Uterus (tissue), 4 donors: Measurements from ENCODE around the gene GPRC5D. TPM values are rescaled to one million over a fixed set of nuclear protein-coding genes. Genes with fewer than 3 reads are reported as not detected.

ENCODE experiments used
- DNase-seq, 2 donors: peaks; one replicate each; pipeline ENCODE4 v3.0.0-alpha.2; 2019 to 2020
- H3K27ac ChIP-seq, 2 donors: fragments of 200-600 bp; sonication (generic); 1 replicate in 1 of 2; 2 replicates in 1 of 2; pipeline ENCODE4 v1.5.1; 2016 to 2018
- H3K27me3 ChIP-seq, 2 donors: fragments of 200-600 bp; sonication (generic); one replicate each; pipeline ENCODE4 v1.5.1; 2018 to 2019; ENCODE audit warnings: control low read depth in 1 of 2
- H3K36me3 ChIP-seq, 2 donors: fragments of 200-600 bp; sonication (generic); one replicate each; pipeline ENCODE4 v1.5.1; 2019; ENCODE audit warnings: control low read depth in 1 of 2
- H3K4me1 ChIP-seq, 2 donors: fragments of 200-600 bp; sonication (generic); one replicate each; pipeline ENCODE4 v1.5.1; 2018 to 2019; ENCODE audit warnings: control low read depth in 1 of 2
- H3K4me3 ChIP-seq, 2 donors: fragments of 200-600 bp; sonication (generic); 1 replicate in 1 of 2; 2 replicates in 1 of 2; pipeline ENCODE4 v1.5.1; 2018 to 2019; ENCODE audit warnings: mild to moderate bottlenecking in 1 of 2
- H3K9me3 ChIP-seq, 2 donors: fragments of 200-600 bp; sonication (generic); one replicate each; pipeline ENCODE4 v1.5.1; 2019; ENCODE audit warnings: control low read depth in 1 of 2
- POLR2A ChIP-seq, 2 donors: fragments of 450-650 bp; IDR thresholded peaks; one replicate each; pipeline ENCODE4 v1.6.1; 2016; ENCODE audit warnings: antibody characterized with exemption in 2 of 2, mild to moderate bottlenecking in 1 of 2, moderate library complexity in 1 of 2
- intact Hi-C: fragments of 100-400 bp; cut with DNase I; formaldehyde crosslinking; loops from one replicate; pipeline ENCODE4 v1.15.1; 2023; ENCODE audit warnings: low total_unique reads
- total RNA-seq, 4 donors: library from RNA; depleted of rRNA in 3 of 4; stranded (reverse); fragments of >200 nt in 3 of 4; gene quantifications; one replicate each; pipeline versions ENCODE4 v1.1.0 to v1.2.4, GENCODE V29; 2014 to 2023
- TF ChIP-seq, protein P1 (sequence below), 4 experiments: fragments of 200-600 bp in 2 of 4; fragments of 450-650 bp in 2 of 4; sonication (generic) in 2 of 4; IDR thresholded peaks; one replicate each; pipeline ENCODE4 v1.5.1; 2016 to 2019; ENCODE audit warnings: antibody characterized with exemption in 4 of 4, mild to moderate bottlenecking in 2 of 4, moderate library complexity in 1 of 4
- donor health status: DM: yes; HTN: yes; CAD: no.

Gene GPRC5D
- total RNA-seq, 4 donors from 2014 or later = not detected

DNA sequence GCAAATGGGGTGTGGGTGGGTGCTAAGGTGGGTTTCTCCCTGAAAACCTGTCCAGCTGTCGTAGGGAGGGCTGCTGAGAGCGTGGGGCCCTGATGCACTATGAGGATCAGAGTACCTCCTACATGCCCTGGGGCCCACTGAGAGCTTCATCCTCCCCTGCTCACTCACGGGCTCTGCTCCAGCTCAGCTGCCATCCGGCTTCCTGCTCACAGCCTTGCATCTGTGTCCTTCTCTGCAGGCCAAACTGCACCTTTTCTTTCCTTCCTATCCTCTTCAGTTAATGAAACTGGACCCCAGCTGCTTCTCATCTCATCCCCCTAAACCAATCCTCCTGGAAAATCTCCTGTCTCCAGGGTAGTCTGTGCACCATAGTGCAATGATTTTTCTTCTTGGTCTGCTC lies 22.2 kb upstream of the GPRC5D start:
- no peaks in the 10 kb centered on the region for H3K36me3 ChIP-seq
- intact Hi-C loops = no loop called here
- no peak for TF ChIP-seq POLR2A (IDR thresholded peaks at IDR 0.05)
- H3K27me3 ChIP-seq = no peaks in the 10 kb centered on the region
- no peaks in the 10 kb centered on the region for H3K9me3 ChIP-seq
- H3K4me3 ChIP-seq = no peak overlapping the region
- no peak for DNase-seq
- peaks cover 0 to 1% of the 10 kb centered on the region in 2 donors for H3K4me1 ChIP-seq
- no peak overlapping the region for H3K27ac ChIP-seq

DNA sequence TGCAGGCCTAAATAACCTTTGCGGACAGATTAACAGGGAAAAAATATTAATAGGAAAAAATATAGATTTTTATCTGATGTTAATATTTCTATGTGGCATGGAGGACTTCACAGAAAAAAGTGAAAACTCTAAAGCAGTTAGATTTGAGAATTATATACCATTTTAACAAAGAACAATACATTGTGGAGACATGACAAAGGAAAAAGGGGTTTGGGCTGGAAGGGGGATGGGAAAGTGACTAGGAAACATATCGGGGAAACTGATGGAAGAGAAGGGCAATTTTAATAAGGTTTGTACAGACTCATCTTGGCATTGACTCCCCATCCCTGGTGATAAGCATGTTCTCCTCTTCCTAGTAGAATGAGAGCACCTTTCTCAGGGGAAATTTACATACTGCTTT lies 21.0 kb upstream of the GPRC5D start:
- Histone ChIP-seq H3K4me1 (no peaks in the 10 kb centered on the region), H3K4me3 (no peak overlapping the region), H3K9me3 (no peaks in the 10 kb centered on the region), H3K27ac (no peak overlapping the region), H3K27me3 (no peaks in the 10 kb centered on the region), H3K36me3 (no peaks in the 10 kb centered on the region)
- TF ChIP-seq, protein P1, sequence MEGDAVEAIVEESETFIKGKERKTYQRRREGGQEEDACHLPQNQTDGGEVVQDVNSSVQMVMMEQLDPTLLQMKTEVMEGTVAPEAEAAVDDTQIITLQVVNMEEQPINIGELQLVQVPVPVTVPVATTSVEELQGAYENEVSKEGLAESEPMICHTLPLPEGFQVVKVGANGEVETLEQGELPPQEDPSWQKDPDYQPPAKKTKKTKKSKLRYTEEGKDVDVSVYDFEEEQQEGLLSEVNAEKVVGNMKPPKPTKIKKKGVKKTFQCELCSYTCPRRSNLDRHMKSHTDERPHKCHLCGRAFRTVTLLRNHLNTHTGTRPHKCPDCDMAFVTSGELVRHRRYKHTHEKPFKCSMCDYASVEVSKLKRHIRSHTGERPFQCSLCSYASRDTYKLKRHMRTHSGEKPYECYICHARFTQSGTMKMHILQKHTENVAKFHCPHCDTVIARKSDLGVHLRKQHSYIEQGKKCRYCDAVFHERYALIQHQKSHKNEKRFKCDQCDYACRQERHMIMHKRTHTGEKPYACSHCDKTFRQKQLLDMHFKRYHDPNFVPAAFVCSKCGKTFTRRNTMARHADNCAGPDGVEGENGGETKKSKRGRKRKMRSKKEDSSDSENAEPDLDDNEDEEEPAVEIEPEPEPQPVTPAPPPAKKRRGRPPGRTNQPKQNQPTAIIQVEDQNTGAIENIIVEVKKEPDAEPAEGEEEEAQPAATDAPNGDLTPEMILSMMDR (IDR thresholded peaks at IDR 0.05) = no peak
- no peak for TF ChIP-seq POLR2A (IDR thresholded peaks at IDR 0.05)
- DNase-seq = no peak
- intact Hi-C loops = no loop called here

DNA sequence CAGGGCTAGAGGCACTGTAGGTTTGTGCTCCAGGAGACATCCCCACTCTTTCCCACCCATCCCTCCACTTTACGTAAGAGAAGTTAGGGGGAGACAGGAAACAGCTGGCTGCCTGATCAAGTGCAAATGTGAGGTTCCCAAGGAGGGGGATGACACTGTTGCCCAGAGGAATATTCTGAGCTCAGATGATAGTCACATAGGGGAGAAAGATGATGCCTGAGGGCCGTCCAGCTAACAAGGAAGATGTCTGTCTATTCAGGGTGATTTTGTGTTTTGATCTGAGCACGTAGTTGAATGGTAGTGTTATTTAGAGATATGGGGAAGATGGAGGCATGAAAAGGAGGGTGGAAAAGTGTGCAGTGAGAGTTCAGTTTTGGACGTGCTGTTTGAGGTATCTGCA lies 13.9 kb upstream of the GPRC5D start:
- Histone ChIP-seq H3K27me3 (no peaks in the 10 kb centered on the region), H3K4me1 (no peaks in the 10 kb centered on the region), H3K4me3 (no peak overlapping the region), H3K27ac (no peak overlapping the region), H3K9me3 (no peaks in the 10 kb centered on the region), H3K36me3 (no peaks in the 10 kb centered on the region)
- intact Hi-C loops = no loop called here
- DNase-seq = no peak
- TF ChIP-seq POLR2A (IDR thresholded peaks at IDR 0.05) = no peak
- TF ChIP-seq, protein P1 (IDR thresholded peaks at IDR 0.05) = no peak

DNA sequence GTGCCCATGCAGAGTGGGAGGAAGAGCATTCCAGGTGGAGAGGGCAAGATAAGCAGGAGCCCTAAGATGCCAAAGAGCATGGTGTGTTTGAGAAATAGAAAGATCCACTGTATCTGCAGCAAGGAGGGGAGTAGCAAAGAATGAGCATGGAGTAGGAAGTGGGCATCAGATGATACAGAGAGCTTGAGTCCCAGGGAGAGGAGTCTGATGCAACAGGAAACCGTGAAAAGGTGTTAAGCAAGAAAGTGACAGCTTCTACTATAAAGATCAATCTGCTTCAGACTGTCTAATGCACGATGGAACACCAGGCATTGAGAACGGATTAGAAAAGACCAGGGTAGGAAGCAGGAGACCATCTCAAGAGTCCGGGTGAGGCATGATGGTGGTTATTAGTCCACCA lies 12.3 kb upstream of the GPRC5D start:
- TF ChIP-seq POLR2A (IDR thresholded peaks at IDR 0.05) = no peak
- TF ChIP-seq, protein P1 (IDR thresholded peaks at IDR 0.05) = no peak
- no peak for DNase-seq
- Histone ChIP-seq H3K4me1 (no peaks in the 10 kb centered on the region), H3K36me3 (no peaks in the 10 kb centered on the region), H3K4me3 (no peak overlapping the region), H3K9me3 (no peaks in the 10 kb centered on the region), H3K27me3 (no peaks in the 10 kb centered on the region), H3K27ac (no peak overlapping the region)
- intact Hi-C loops = no loop called here

DNA sequence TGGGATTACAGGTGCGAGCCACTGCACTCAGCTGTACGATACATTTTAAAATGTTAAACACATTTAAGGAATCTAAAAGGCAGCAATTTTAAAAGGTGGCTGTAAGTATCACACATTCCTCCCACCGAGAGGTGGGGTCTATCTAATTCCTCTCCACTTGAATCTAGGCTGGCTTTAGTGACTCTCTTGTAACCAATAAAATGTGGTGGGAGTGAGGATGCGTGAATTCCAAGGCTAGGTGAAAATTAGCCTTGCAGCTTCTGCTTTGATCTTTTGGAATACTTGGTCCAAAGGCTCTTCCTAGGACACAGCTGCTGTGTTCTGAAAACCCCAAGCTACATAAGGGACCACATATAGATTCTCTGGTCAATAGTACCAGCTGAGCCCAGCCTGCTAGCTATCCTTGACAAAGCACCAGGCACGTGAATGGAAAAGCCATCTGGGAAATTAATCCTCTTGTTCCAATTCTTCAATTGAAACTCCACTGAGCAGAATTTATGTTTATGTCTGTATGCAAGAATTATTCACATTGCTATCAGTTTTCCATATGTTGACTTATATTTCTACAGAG lies 8.8 kb upstream of the GPRC5D start:
- Histone ChIP-seq H3K4me3 (no peak overlapping the region), H3K27me3 (no peaks in the 10 kb centered on the region), H3K36me3 (no peaks in the 10 kb centered on the region), H3K4me1 (no peaks in the 10 kb centered on the region), H3K9me3 (no peaks in the 10 kb centered on the region), H3K27ac (no peak overlapping the region)
- intact Hi-C loops = no loop called here
- no peak for TF ChIP-seq POLR2A (IDR thresholded peaks at IDR 0.05)
- TF ChIP-seq, protein P1 (IDR thresholded peaks at IDR 0.05) = no peak
- DNase-seq = no peak

DNA sequence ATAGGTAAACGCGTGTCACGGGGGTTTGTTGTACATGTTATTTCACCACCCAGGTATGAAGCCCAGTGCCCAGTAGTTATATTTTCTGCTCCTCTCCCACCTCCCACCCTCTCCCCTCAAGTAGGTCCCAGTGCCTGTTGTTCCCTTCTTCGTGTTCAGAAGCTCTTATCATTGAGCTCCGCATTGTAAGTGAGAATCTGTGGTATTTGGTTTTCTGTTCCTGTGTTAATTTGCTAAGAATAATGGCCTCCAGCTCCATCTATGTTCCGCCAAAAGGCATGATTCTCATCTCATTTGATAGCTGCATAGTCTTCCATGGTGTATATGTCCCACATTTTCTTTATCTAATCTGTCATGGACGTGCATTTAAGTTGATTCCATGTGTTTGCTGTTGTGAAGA lies 6.9 kb upstream of the GPRC5D start:
- no peak for DNase-seq
- H3K27me3 ChIP-seq = no peaks in the 10 kb centered on the region
- no peak for TF ChIP-seq POLR2A (IDR thresholded peaks at IDR 0.05)
- TF ChIP-seq, protein P1 (IDR thresholded peaks at IDR 0.05) = no peak
- H3K4me1 ChIP-seq = no peaks in the 10 kb centered on the region
- H3K4me3 ChIP-seq = no peak overlapping the region
- intact Hi-C loops = no loop called here
- no peaks in the 10 kb centered on the region for H3K9me3 ChIP-seq
- no peak overlapping the region for H3K27ac ChIP-seq
- no peaks in the 10 kb centered on the region for H3K36me3 ChIP-seq
